Stimulated activated CD4-positive, alpha-beta T cell treated with anti-CD3 and anti-CD28 coated beads, Interleukin-4, amount 100 ng/mL, for 48 hours (primary cell): Measurements from ENCODE around the gene EYA2.
"Not testable (repeated sequence)": the region's sequence is repeated elsewhere in the genome, so short reads cannot be mapped to it uniquely, and the experiment has no call there.

Source experiments
- DNase-seq, 2 donors: peaks; one replicate each; pipeline ENCODE4 v3.0.0-alpha.2; 2020; ENCODE audit warnings: low read depth in 2 of 2

Gene EYA2

GRCh38 chr20:46930640-46931339 lies 36.1 kb downstream of the EYA2 start:
- DNase-seq, result no peak

DNA sequence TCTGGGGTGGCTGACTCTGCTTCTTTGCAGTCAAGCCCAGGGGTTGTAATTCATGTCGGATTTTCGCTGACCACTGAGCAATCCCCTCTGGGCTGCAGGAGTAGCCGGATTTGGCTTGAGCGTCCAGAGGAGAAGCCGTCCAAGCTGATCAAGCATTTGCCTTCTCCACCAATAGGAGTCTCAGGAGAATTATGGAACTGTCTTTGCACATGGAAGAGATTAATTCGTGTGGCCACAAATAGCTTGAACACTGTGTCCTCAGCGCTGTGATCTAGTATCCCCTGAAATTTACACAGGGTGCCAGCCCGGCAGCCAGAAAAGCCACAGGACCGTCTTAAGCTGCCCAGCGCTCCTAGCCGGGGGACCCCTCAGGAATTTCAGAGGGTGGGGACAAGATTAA lies 37.1 kb downstream of the EYA2 start:
- DNase-seq, result no peak

- DNase-seq, result not testable (repeated sequence)
These were observed 37.8 kb downstream of the EYA2 start for GRCh38 chr20:46932439-46932838.

GRCh38 chr20:46933150-46933549 lies 38.5 kb downstream of the EYA2 start:
- DNase-seq, result no peak

GRCh38 chr20:46934746-46935287 lies 40.2 kb downstream of the EYA2 start:
- no peak for DNase-seq

GRCh38 chr20:46935394-46936017 lies 40.9 kb downstream of the EYA2 start:
- no peak for DNase-seq

DNA sequence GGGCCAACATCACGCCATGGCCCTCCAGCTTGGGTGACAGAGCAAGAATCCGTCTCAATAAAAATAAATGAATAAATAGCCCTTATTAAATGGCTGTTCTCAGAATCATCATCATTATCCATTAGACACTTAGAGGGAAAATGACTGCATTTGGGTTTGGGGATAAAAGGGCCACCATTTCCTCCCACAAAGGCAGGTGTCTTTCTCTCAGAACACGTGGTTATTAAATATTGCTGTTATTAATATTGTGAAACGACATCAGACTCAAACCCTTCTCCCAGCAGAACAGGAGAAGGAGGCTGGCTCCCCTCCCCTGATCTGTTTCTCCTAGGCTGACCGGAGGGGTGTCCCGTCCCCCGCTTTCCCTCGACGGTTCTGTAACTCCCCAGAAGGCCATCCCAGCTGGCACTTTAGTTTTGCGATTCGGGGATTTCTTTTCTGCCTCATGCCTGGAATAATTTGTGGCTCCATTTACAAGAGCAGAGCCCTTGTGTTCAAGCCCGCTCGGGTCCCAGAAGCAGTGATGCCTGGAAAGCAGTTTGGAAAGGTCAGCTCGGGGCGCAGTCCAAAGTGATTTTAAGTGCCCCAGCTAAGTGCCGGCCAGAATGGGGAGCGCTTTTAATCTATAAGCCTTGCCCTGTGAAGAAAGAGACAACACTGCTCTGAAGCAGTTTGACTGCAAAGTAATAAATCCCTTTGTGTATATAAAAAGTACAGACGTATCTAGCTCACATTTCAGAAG lies 41.9 kb downstream of the EYA2 start:
- DNase-seq, result no peak

DNA sequence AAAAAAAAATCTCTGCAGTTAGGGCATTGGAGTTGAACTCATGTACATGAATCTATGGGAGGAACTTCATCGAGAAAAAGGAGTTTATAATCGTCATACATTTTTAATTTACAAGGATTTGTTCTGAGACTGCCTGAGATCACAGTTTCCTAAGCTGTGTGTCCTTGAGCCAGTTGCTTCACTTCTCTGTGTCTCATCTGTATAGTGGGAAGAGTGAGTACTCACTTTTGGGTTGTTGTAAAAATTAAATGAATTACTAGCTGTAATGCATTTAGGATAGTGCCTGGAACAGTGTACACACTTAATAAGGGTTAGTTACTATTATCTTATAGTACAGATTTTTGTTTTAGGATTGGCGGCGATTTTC lies 42.5 kb downstream of the EYA2 start:
- DNase-seq, result no peak

- no peak for DNase-seq
These were observed 43.0 kb downstream of the EYA2 start for GRCh38 chr20:46937533-46938226.

GRCh38 chr20:46938434-46938833 lies 43.8 kb downstream of the EYA2 start:
- no peak for DNase-seq

DNA sequence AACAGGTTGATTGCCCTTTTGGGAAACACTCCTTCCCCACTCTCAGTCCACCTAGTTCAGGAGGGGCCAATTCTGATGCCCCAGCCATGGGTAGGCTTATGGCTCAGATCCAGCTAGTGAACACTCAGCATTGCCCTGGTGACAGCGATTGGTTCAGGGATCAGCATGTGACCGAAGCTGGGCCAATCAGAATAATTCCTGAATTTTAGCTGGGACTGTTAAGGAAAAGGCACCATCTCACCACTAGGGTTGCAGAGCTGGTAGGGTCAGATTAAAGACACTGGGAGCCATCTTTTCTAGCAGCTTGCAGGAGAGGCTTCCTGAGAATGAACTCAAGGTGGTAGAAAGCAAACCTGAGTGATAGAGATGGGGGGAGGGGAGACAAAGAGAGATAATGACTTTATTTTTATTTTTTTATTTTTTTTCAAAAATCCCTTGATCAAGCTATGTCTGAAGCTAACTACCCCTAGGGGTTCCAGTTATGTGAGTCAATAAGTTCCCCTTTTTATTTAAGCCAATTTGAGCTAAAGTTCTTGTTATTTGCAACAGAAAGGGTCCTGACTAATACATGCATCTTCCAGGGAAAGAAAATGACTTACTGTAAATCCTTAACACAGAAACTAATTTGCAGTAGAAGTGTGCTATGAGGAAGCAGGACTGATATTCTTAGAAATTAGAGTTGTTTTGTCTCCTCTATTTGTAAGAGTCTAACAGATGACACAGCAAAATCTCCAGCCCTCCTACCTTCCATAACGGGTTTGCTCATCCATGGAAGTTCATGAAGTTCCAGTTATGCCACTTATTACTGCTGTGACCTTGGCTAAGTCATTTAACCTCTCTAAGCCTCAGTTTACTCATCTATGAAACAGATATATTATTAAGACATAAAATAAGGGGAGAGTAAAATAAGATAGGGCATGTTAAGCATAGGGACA lies 44.7 kb downstream of the EYA2 start:
- DNase-seq, result no peak

DNA sequence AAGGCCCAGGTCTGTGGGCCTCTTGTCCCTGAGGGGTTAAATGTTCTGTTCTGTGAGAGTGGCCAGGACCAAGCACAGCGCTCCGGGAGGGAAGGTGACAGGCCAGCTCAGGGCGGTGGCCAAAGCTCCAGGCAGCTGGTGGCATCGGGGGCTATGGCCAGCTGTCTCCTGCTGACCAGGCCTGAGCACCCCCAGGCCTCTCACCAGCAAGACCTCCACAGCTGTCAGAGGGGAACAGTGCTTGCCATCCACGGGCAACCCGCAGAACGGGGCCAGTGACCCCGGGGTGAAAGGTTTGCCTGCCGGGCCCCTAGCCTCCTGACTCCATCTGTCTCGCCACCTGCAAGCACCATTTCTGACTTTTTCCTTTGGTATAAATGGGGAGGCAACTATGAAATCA lies 46.0 kb downstream of the EYA2 start:
- DNase-seq, result no peak

GRCh38 chr20:46941404-46941803 lies 46.8 kb downstream of the EYA2 start:
- no peak for DNase-seq

- DNase-seq, result no peak
These were observed 49.4 kb downstream of the EYA2 start for GRCh38 chr20:46943861-46944591.

GRCh38 chr20:46945465-46945864 lies 50.8 kb downstream of the EYA2 start:
- DNase-seq, result no peak

- DNase-seq, result no peak
These were observed 51.6 kb downstream of the EYA2 start for GRCh38 chr20:46946181-46946624.

DNA sequence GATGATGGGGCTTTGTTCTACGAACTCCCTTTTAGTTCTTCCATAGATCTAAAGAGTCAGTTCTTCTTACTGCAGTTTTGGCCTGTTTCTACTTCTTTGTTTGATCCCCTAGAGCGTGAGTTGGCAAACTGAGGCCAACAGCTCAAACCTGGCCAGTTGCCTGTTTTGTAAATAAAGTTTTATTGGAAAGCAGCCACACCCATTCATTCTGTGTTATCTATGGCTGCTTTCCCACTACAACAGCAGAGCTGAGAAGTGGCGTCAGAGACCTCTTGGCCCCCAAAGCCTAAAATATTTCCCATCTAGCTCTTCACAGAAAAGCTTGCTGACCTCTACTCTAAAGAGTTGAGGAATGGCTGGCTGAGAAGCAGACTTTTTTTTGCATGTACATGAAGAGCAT lies 52.2 kb downstream of the EYA2 start:
- no peak for DNase-seq

DNA sequence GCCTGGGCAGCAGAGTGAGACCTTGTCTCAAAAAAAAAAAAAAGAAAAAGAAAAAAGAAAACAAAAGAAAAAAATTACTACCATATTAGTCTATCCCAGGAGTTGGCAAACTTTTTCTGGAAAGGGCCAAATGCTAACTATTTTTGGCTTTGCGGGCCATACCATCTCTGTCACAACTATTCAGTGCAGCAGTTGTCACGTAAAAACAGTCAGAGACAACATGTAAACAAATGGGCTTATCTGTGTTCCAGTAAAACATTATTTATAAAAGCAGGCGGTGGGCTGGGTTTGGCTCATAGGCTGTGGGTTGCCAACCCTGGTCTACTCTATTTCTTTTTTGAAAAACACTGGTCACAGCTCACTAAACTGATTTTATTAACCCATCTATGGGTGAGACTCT lies 53.4 kb downstream of the EYA2 start:
- DNase-seq, result no peak

DNA sequence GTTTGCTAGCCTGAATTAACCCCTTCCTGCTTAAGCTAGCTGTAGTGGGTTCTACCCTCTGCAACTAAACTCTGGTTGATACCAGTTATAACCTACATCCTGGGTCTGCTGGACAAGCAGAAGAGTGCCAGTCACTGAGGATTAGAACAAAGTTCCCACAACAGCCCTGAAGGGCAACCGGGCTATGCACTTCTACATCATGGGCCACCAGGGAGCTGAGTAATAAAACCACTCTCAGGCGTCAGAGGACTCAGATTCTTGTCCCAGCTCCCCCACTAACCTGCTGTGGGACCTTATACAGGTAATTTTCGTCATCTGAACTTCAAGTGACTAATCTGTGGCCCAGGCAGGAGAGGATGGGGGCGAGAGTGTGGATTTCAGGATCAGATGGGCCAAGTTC lies 56.8 kb downstream of the EYA2 start:
- peak in 1 of 2 donors; percentile 8 for DNase-seq

DNA sequence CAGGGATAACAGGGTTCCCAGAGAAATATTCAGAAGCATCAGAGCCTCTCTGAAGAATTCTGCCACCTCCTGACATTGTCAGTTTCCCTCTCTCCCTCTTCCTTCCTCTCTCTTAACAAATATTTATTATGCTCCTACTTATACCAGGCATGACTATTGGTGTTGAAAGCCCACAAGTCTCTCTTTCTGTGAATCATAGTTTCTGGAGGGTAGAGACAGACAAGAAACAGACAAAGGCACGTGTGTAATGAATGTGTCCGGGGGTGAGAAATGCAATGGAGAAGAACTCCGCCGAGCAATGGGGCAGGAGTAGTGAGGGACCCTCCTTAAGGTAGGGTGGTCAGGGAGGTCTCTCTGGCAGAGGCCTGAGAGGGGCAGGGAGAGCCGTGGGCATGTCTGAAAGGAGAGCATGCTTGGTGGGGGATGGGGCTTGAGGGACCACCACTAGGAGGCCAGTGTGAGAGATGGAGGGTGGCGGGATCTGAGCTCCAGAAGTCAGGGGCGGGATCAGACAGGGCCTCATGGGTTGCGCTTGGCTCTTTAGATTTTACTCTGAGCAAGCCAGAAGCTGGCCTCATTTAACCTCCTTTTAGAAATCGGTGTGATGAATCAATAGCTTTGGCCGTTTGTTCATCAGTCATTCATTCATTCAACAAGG lies 57.3 kb downstream of the EYA2 start:
- DNase-seq, result no peak
